Measurements from ENCODE around the gene SF3B5. TPM values are rescaled to one million over a fixed set of nuclear protein-coding genes. Genes with fewer than 3 reads are reported as not detected.

Gene SF3B5
- total RNA-seq, 1 donor from 2014 or later: 164 TPM

GRCh38 chr6:144106206-144106605 is 10.8 kb upstream of the SF3B5 start:
- Mint-ChIP-seq H3K4me1 (no peaks in the 10 kb centered on the region), H3K9me3 (no peaks in the 10 kb centered on the region), H3K36me3 (ENCODE audit: low read depth) (no peaks in the 10 kb centered on the region), H3K27me3 (ENCODE audit: low read depth) (peaks cover 9% of the 10 kb centered on the region), H3K4me3 (no peak overlapping the region), H3K27ac (ENCODE audit: unreplicated experiment) (peak overlapping the region; percentile 27)
- no peak for TF ChIP-seq CTCF (conservative IDR thresholded peaks at IDR 0.05)
- no peak for DNase-seq (ENCODE audit: low read depth, low spot score)

GRCh38 chr6:144104898-144105487 is 9.6 kb upstream of the SF3B5 start:
- H3K9me3 Mint-ChIP-seq: no peaks in the 10 kb centered on the region
- TF ChIP-seq CTCF (conservative IDR thresholded peaks at IDR 0.05): peak; percentile 81
- no peak overlapping the region for H3K4me3 Mint-ChIP-seq
- peak; percentile 26 for DNase-seq (ENCODE audit: low read depth, low spot score)
- H3K27ac Mint-ChIP-seq (ENCODE audit: unreplicated experiment): no peak overlapping the region
- no peaks in the 10 kb centered on the region for H3K36me3 Mint-ChIP-seq (ENCODE audit: low read depth)
- H3K27me3 Mint-ChIP-seq (ENCODE audit: low read depth): peaks cover 21% of the 10 kb centered on the region
- no peaks in the 10 kb centered on the region for H3K4me1 Mint-ChIP-seq

GRCh38 chr6:144104488-144104887 is 9.1 kb upstream of the SF3B5 start:
- Mint-ChIP-seq H3K9me3 (no peaks in the 10 kb centered on the region), H3K36me3 (ENCODE audit: low read depth) (no peaks in the 10 kb centered on the region), H3K4me1 (no peaks in the 10 kb centered on the region), H3K27ac (ENCODE audit: unreplicated experiment) (no peak overlapping the region), H3K27me3 (ENCODE audit: low read depth) (peaks cover 26% of the 10 kb centered on the region), H3K4me3 (no peak overlapping the region)
- TF ChIP-seq CTCF (conservative IDR thresholded peaks at IDR 0.05): no peak
- no peak for DNase-seq (ENCODE audit: low read depth, low spot score)

GRCh38 chr6:144103026-144103563 is 7.7 kb upstream of the SF3B5 start:
- Mint-ChIP-seq H3K27ac (ENCODE audit: unreplicated experiment) (no peak overlapping the region), H3K27me3 (ENCODE audit: low read depth) (peaks cover 37% of the 10 kb centered on the region), H3K4me3 (no peak overlapping the region), H3K36me3 (ENCODE audit: low read depth) (no peaks in the 10 kb centered on the region), H3K4me1 (no peaks in the 10 kb centered on the region), H3K9me3 (no peaks in the 10 kb centered on the region)
- DNase-seq (ENCODE audit: low read depth, low spot score): no peak
- no peak for TF ChIP-seq CTCF (conservative IDR thresholded peaks at IDR 0.05)

GRCh38 chr6:144098993-144099392 is 3.6 kb upstream of the SF3B5 start:
- no peak for DNase-seq (ENCODE audit: low read depth, low spot score)
- Mint-ChIP-seq H3K4me1 (peaks cover 18% of the 10 kb centered on the region), H3K9me3 (no peaks in the 10 kb centered on the region), H3K27ac (ENCODE audit: unreplicated experiment) (no peak overlapping the region), H3K27me3 (ENCODE audit: low read depth) (peaks cover 42% of the 10 kb centered on the region), H3K4me3 (peak overlapping the region; percentile 9), H3K36me3 (ENCODE audit: low read depth) (no peaks in the 10 kb centered on the region)
- TF ChIP-seq CTCF (conservative IDR thresholded peaks at IDR 0.05): no peak

Data from neural crest cell (in vitro differentiated cells).